PFSK-1 (cell line): Measurements from ENCODE around the gene REPIN1.
A peak's percentile ranks its signal among the peaks of the same experiment; 100 is the strongest.

Experiments
- FOXP2 ChIP-seq: optimal IDR thresholded peaks from 2 replicates; pipeline ENCODE3; 2011; ENCODE audit warnings: borderline replicate concordance, control low read depth, inconsistent platforms; ENCODE audit not compliant: insufficient read depth; ENCODE audit errors: extremely low read length, extremely low read depth
- POLR2AphosphoS5 ChIP-seq: IDR thresholded peaks from 2 replicates; pipeline ENCODE4 v1.6.1; 2012; ENCODE audit warnings: low read depth, mild to moderate bottlenecking, control low read depth, low read length, moderate library complexity
- SIN3A ChIP-seq: IDR thresholded peaks from 2 replicates; pipeline ENCODE4 v1.6.1; 2012; ENCODE audit warnings: mild to moderate bottlenecking, low read length, moderate library complexity, borderline replicate concordance; ENCODE audit not compliant: insufficient read depth
- TAF1 ChIP-seq: IDR thresholded peaks from 2 replicates; pipeline ENCODE4 v1.6.1; 2012; ENCODE audit warnings: low read length, control low read depth, borderline replicate concordance; ENCODE audit not compliant: insufficient read depth
- TF ChIP-seq, protein P1 (sequence below), 2 experiments: IDR thresholded peaks; 2 replicates each; pipeline versions ENCODE4 v1.6.1 to v1.8.0; 2011 to 2012; ENCODE audit warnings: low read depth in 2 of 2, low read length in 2 of 2, control low read depth in 1 of 2, inconsistent platforms in 1 of 2, mild to moderate bottlenecking in 1 of 2, moderate library complexity in 1 of 2; ENCODE audit not compliant: insufficient read depth in 1 of 2

The REPIN1 gene

DNA sequence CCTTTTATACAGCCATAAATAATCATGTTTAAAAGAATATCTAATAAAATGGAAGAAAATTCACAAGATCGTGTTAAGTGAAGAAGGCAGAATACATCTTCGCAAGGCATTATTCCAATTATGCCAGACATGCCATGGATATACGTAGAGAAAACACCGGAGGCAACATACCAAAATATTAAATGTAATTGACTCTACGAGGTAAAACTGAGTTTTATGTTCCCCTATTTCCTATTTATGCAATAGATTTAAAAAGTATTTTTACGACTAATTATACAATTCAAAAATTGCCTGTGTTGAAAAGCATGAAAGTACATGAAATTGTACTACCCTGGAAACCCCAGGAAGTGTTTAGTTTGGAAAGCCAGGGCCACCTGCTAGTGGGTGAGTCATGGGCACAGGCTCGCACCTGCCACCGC, 936 bp upstream of the REPIN1 start:
- no peak for TF ChIP-seq SIN3A
- no peak for TF ChIP-seq TAF1
- TF ChIP-seq, protein P1, sequence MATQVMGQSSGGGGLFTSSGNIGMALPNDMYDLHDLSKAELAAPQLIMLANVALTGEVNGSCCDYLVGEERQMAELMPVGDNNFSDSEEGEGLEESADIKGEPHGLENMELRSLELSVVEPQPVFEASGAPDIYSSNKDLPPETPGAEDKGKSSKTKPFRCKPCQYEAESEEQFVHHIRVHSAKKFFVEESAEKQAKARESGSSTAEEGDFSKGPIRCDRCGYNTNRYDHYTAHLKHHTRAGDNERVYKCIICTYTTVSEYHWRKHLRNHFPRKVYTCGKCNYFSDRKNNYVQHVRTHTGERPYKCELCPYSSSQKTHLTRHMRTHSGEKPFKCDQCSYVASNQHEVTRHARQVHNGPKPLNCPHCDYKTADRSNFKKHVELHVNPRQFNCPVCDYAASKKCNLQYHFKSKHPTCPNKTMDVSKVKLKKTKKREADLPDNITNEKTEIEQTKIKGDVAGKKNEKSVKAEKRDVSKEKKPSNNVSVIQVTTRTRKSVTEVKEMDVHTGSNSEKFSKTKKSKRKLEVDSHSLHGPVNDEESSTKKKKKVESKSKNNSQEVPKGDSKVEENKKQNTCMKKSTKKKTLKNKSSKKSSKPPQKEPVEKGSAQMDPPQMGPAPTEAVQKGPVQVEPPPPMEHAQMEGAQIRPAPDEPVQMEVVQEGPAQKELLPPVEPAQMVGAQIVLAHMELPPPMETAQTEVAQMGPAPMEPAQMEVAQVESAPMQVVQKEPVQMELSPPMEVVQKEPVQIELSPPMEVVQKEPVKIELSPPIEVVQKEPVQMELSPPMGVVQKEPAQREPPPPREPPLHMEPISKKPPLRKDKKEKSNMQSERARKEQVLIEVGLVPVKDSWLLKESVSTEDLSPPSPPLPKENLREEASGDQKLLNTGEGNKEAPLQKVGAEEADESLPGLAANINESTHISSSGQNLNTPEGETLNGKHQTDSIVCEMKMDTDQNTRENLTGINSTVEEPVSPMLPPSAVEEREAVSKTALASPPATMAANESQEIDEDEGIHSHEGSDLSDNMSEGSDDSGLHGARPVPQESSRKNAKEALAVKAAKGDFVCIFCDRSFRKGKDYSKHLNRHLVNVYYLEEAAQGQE (IDR thresholded peaks at IDR 0.05; ENCODE audit: insufficient read depth in 1 of 2, low read depth in 2 of 2, low read length in 2 of 2), result no peak
- no peak for TF ChIP-seq FOXP2
- no peak for TF ChIP-seq POLR2AphosphoS5

DNA sequence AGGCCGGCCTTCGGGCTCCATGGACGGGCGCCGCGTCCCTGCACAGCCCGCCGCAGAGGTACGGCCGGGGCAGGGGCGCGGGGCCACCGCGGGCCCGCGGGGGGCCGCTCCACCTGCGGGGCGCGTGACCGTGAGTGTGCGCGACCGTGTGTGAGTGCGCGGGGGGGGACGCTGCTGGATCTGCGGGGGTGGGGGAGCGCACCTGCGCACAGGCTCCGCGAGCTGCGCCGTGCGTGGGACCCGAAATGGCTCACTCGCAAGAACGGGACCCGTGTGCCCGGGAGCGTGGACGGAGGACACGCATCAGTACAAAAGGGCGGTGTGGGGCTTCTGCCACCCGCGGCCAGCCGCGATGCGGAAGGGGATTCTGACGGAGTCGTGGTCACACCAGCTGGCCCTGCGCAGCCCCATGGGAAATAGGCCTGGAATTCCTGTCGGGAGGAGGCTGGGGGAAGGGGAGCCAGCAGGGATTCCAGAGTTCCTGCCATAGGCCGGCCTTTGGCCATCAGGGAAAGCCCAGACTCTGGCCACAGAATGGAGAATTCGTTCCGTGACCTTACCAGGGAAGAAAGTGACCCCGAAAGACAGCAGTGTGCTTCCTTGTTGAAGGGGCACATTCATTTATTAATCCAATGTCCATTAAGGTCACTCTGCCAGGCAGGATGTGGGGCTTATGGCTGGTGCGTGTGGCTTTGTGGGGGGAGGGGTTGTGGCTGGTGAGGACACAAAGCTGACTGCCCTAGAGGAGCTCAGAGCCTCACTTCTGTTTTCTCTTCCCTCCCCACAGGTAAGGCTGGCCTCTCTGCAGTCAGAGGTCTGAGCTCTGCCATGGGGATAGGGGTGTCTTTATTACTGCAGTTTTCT, 494 bp downstream of the REPIN1 start:
- TF ChIP-seq POLR2AphosphoS5, result 0 out of 2 replicates have a peak, but pooled peaks have one; percentile 7
- peak; percentile 65 for TF ChIP-seq FOXP2
- no peak; the same call in 1 of the 2 replicates for TF ChIP-seq SIN3A
- TF ChIP-seq, protein P1 (IDR thresholded peaks at IDR 0.05; ENCODE audit: insufficient read depth in 1 of 2, low read depth in 2 of 2, low read length in 2 of 2), result no peak

DNA sequence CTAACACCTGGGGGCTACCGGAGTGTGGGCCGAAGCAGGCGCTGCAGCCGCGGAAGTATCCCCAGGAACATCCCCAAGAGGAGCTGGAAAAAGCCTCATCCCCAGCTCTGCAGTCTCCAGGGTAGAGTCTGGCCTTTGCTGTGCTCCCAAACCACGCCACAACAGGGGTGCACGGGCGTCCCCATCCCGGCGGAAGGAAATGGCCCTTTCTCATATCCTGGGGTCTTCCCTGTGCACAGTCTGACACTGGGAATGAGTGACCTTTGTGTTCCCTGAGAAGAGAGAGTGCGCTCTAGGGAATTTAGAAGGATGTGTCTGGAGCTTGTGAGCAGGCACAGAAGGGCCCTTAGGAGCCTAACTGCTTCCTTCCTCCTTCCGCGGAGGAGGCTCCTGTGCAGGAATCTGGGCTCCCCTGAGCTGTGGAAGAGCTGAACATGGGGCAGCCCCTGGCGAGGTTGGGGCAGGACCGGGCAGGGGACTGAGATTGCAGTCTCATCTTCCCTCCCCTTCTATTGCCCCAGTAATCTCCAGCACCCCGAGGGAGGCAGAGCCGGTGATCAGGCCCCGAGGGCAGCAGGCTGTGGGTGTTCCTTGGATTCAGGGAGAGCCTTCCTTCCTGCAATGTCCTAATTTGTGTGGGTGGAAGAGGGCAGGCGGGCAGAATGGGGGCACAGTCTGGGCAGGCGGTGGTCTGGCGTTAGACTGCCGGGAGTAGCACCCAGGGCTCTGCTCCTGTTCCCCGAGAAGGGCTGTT, 1.3 kb downstream of the REPIN1 start:
- no peak for TF ChIP-seq POLR2AphosphoS5
- TF ChIP-seq SIN3A, result no peak
- no peak for TF ChIP-seq TAF1
- TF ChIP-seq, protein P1 (IDR thresholded peaks at IDR 0.05; ENCODE audit: insufficient read depth in 1 of 2, low read depth in 2 of 2, low read length in 2 of 2), result no peak
- no peak for TF ChIP-seq FOXP2

DNA sequence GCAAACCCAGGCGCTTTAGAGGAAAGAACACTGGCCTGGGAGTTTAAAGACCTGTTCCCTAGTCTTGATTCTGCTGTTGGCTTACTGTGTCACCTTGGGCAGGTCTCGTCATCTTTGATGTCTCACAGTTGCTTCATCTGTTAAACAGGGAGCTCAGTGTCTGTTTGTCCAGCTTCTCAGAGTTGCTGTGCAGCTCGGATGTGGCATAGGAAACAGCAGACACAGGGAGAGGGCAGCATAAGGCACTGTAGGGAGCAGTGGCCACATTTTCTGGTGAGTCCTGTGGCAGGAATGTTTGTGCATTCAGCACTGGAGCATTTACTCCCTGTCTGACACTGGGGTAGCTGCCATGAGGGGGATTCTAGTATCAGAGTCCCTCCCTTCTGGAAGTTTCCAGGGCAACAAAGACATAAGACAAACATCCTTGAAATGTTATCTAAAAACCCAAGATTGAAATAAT, 2.0 kb downstream of the REPIN1 start:
- TF ChIP-seq FOXP2 (no peak), SIN3A (no peak), POLR2AphosphoS5 (no peak), TAF1 (no peak)
- TF ChIP-seq, protein P1 (IDR thresholded peaks at IDR 0.05; ENCODE audit: insufficient read depth in 1 of 2, low read depth in 2 of 2, low read length in 2 of 2), result no peak
